Aorta (tissue), 5 donors: ENCODE data around the gene HBS1L. TPM values are rescaled to one million over a fixed set of nuclear protein-coding genes. Genes with fewer than 3 reads are reported as not detected.

Source experiments
- ATAC-seq: fragments of 200-7000 bp; cut with Tn5 transposase; one replicate; pipeline ENCODE4 v1.9.1; 2022; ENCODE audit warnings: moderate library complexity; ENCODE audit not compliant: low FRiP score
- DNase-seq, 2 donors: peaks; one replicate each; pipeline ENCODE4 v3.0.0-alpha.2; 2020
- H3K27ac ChIP-seq, 2 donors: one replicate each; pipeline ENCODE4 v1.5.1; 2013; ENCODE audit warnings: low read length in 2 of 2, mild to moderate bottlenecking in 2 of 2, moderate library complexity in 2 of 2, control low read depth in 1 of 2, inconsistent platforms in 1 of 2, low read depth in 1 of 2
- H3K27me3 ChIP-seq, 2 donors: one replicate each; pipeline ENCODE4 v1.6.1; 2013; ENCODE audit warnings: control low read depth in 1 of 2, low read length in 1 of 2, mild to moderate bottlenecking in 1 of 2, moderate library complexity in 1 of 2; ENCODE audit not compliant: insufficient read depth in 2 of 2, control insufficient read depth in 1 of 2
- H3K36me3 ChIP-seq, 2 donors: one replicate each; pipeline ENCODE4 v1.6.1; 2013; ENCODE audit warnings: control low read depth in 1 of 2, low read length in 1 of 2, mild to moderate bottlenecking in 1 of 2; ENCODE audit not compliant: insufficient read depth in 2 of 2, control insufficient read depth in 1 of 2
- H3K4me1 ChIP-seq, 2 donors: one replicate each; pipeline ENCODE4 v1.6.1; 2013; ENCODE audit warnings: low read length in 2 of 2, control low read depth in 1 of 2, mild to moderate bottlenecking in 1 of 2, moderate library complexity in 1 of 2; ENCODE audit not compliant: insufficient read depth in 2 of 2, control insufficient read depth in 1 of 2
- H3K4me3 ChIP-seq, 2 donors: one replicate each; pipeline ENCODE4 v1.5.1; 2013; ENCODE audit warnings: low read length in 2 of 2, control low read depth in 1 of 2, mild to moderate bottlenecking in 1 of 2
- H3K9me3 ChIP-seq: one replicate; pipeline ENCODE4 v1.6.1; 2013; ENCODE audit warnings: mild to moderate bottlenecking, low read length; ENCODE audit not compliant: control insufficient read depth
- WGBS, 2 donors: extraction: QIAGEN DNeasy Blood & Tissue Kit; methylation state at CpG; one replicate each; pipeline ENCODE4 v1.1.7; 2013; 5-methylcytosine and 5-hydroxymethylcytosine counted together
- intact Hi-C, 2 donors: fragments of 100-400 bp; cut with DNase I; formaldehyde crosslinking; loops; one replicate each; pipeline versions ENCODE4 v1.14.2 to v1.15.0; 2022
- polyA plus RNA-seq, 2 donors: library from polyadenylated mRNA; stranded (reverse); fragments of 200-250 nt; gene quantifications; one replicate each; pipeline ENCODE4 v1.2.3, GENCODE V29; 2013
- total RNA-seq, 2 donors: library from RNA; stranded (reverse); fragmentation: NEBNext Ultra II Directional; extraction: Animal tissue kit (Norgen Biotek cat#: 25700); gene quantifications; one replicate each; pipeline ENCODE4 v1.2.1, GENCODE V29; 2021
- donor health status: healthy with polysubstance abuse.
- donor health status: Bipolar disorder and iron deficiency.
- donor health status: DM: no; HTN: no; CAD: no.
- donor health status: DM: no; HTN: no; CAD: no.
- donor health status: DM: yes; HTN: yes; CAD: no.

HBS1L gene
- total and polyA plus RNA-seq, 4 donors = 21.9 to 61.0 (median 48.4) TPM

DNA sequence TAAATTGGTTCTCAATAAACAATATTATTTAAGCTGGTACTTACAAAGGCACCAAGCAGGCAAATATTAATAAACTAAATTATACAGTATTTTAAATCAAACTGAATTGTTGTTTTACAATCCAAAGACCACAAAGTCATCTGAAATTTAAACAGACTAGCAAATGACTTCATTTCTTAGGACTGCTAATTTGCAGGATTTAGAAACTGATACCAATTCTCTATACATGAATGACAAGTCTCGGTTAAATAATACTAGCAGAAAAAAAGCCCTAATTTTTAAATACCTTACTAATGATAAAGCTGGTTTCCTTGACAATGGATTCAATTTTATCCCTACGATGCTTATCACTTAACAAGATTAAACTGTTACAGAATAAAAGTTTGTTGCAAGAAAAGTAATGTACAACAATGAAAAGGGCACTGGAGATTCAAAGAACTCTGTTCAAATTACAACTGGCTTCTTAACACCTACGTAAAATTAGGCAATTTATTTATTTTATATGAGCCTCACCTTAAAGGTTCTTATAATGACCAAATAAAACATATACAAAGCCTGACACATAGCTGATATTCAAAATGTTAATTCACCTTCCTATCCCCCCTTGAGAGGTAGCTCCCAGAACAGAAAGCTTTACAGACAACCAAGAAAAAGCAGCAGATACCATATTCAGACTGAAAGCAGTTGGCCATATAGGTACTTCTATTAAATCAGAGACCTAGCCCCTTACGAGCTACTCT lies 33.1 kb downstream of the HBS1L start:
- Histone ChIP-seq H3K4me1 (no peaks in the 10 kb centered on the region), H3K27me3 (no peaks in the 10 kb centered on the region), H3K9me3 (no peaks in the 10 kb centered on the region), H3K36me3 (no peaks in the 10 kb centered on the region), H3K27ac (no peak overlapping the region), H3K4me3 (no peak overlapping the region)
- ATAC-seq (no peak), DNase-seq (no peak)
- 84 to 90% methylated on average over 4 of the region's 4 CpGs for WGBS, 2 donors
- intact Hi-C loops = no loop called here

GRCh38 chr6:135018941-135019340 lies 35.7 kb downstream of the HBS1L start:
- Histone ChIP-seq H3K4me1 (no peaks in the 10 kb centered on the region), H3K27ac (no peak overlapping the region), H3K27me3 (no peaks in the 10 kb centered on the region), H3K36me3 (no peaks in the 10 kb centered on the region), H3K9me3 (no peaks in the 10 kb centered on the region), H3K4me3 (no peak overlapping the region)
- DNase-seq (no peak), ATAC-seq (no peak)
- 95% methylated on average over 1 of the region's 1 CpG for WGBS, 2 donors
- intact Hi-C loops = no loop called here

GRCh38 chr6:135018052-135018451 lies 36.6 kb downstream of the HBS1L start:
- H3K27ac ChIP-seq = no peak overlapping the region
- no peaks in the 10 kb centered on the region for H3K36me3 ChIP-seq
- no peaks in the 10 kb centered on the region for H3K9me3 ChIP-seq
- no peak overlapping the region for H3K4me3 ChIP-seq
- 93 to 94% methylated on average over 2 of the region's 2 CpGs for WGBS, 2 donors
- DNase-seq (no peak), ATAC-seq (no peak)
- no peaks in the 10 kb centered on the region for H3K4me1 ChIP-seq
- H3K27me3 ChIP-seq = no peaks in the 10 kb centered on the region
- intact Hi-C loops = no loop called here

GRCh38 chr6:135014353-135014832 lies 40.2 kb downstream of the HBS1L start:
- 87 to 89% methylated on average over 4 of the region's 4 CpGs for WGBS, 2 donors
- H3K4me3 ChIP-seq = no peak overlapping the region
- DNase-seq = no peak
- no peaks in the 10 kb centered on the region for H3K4me1 ChIP-seq
- no peaks in the 10 kb centered on the region for H3K9me3 ChIP-seq
- H3K27me3 ChIP-seq = no peaks in the 10 kb centered on the region
- intact Hi-C loops = no loop called here
- no peak for ATAC-seq
- H3K27ac ChIP-seq = no peak overlapping the region
- no peaks in the 10 kb centered on the region for H3K36me3 ChIP-seq

GRCh38 chr6:135013211-135013610 lies 41.4 kb downstream of the HBS1L start:
- Histone ChIP-seq H3K9me3 (no peaks in the 10 kb centered on the region), H3K4me3 (no peak overlapping the region), H3K4me1 (no peaks in the 10 kb centered on the region), H3K27ac (no peak overlapping the region), H3K36me3 (no peaks in the 10 kb centered on the region), H3K27me3 (no peaks in the 10 kb centered on the region)
- 72 to 86% methylated on average over 3 of the region's 3 CpGs for WGBS, 2 donors
- ATAC-seq = no peak
- no peak for DNase-seq
- intact Hi-C loops = no loop called here

- DNase-seq (no peak), ATAC-seq (no peak)
- Histone ChIP-seq H3K4me3 (no peak overlapping the region), H3K36me3 (no peaks in the 10 kb centered on the region), H3K27ac (no peak overlapping the region), H3K9me3 (no peaks in the 10 kb centered on the region), H3K4me1 (no peaks in the 10 kb centered on the region), H3K27me3 (no peaks in the 10 kb centered on the region)
- intact Hi-C loops = no loop called here
These were observed 41.9 kb downstream of the HBS1L start for GRCh38 chr6:135012764-135013163.

- Histone ChIP-seq H3K9me3 (no peaks in the 10 kb centered on the region), H3K27ac (no peak overlapping the region), H3K36me3 (no peaks in the 10 kb centered on the region), H3K4me1 (no peaks in the 10 kb centered on the region), H3K27me3 (no peaks in the 10 kb centered on the region), H3K4me3 (no peak overlapping the region)
- ATAC-seq (no peak), DNase-seq (no peak)
- 93 to 96% methylated on average over 2 of the region's 2 CpGs for WGBS, 2 donors
- intact Hi-C loops = no loop called here
These were observed 42.3 kb downstream of the HBS1L start for GRCh38 chr6:135012349-135012748.

- Histone ChIP-seq H3K27ac (no peak overlapping the region), H3K9me3 (no peaks in the 10 kb centered on the region), H3K4me3 (no peak overlapping the region), H3K27me3 (no peaks in the 10 kb centered on the region), H3K36me3 (peaks cover 0 to 1% of the 10 kb centered on the region in 2 donors), H3K4me1 (no peaks in the 10 kb centered on the region)
- no peak for DNase-seq
- 88 to 97% methylated on average over 1 of the region's 1 CpG for WGBS, 2 donors
- ATAC-seq = no peak
- intact Hi-C loops = no loop called here
These were observed 45.7 kb downstream of the HBS1L start for GRCh38 chr6:135008941-135009290.

GRCh38 chr6:135008072-135008940 lies 46.3 kb downstream of the HBS1L start:
- ATAC-seq (no peak), DNase-seq (no peak)
- H3K27me3 ChIP-seq = no peaks in the 10 kb centered on the region
- H3K27ac ChIP-seq = no peak overlapping the region
- intact Hi-C loops = no loop called here
- H3K36me3 ChIP-seq = peaks cover 0 to 1% of the 10 kb centered on the region in 2 donors
- H3K4me3 ChIP-seq = no peak overlapping the region
- no peaks in the 10 kb centered on the region for H3K4me1 ChIP-seq
- WGBS, 2 donors = 86 to 93% methylated on average over 6 of the region's 6 CpGs
- H3K9me3 ChIP-seq = no peaks in the 10 kb centered on the region
